MM.1S (cell line): ENCODE data around the gene CD82.

Source experiments
- CTCF ChIP-seq: fragments of 300-600 bp; sonication (generic); IDR thresholded peaks from 2 replicates; pipeline ENCODE4 v1.5.1; 2016; ENCODE audit warnings: antibody characterized with exemption, low read length, mixed read lengths
- EZH2 ChIP-seq: fragments of 300-600 bp; sonication (generic); optimal IDR thresholded peaks from 2 replicates; pipeline ENCODE3; 2017; ENCODE audit warnings: low read depth, mild to moderate bottlenecking, antibody characterized with exemption, low read length, mixed read lengths
- EZH2phosphoT487 ChIP-seq: fragments of 300-600 bp; sonication (generic); IDR thresholded peaks from 2 replicates; pipeline ENCODE4 v1.6.1; 2018; ENCODE audit warnings: antibody characterized with exemption, low read length

GRCh38 chr11:44627165-44627789, 61.8 kb downstream of the CD82 start:
- no peak for TF ChIP-seq CTCF
- TF ChIP-seq EZH2 = no peak
- TF ChIP-seq EZH2phosphoT487 = no peak
